ENCODE results near the gene APBB1IP. TPM values are rescaled to one million over a fixed set of nuclear protein-coding genes. Genes with fewer than 3 reads are reported as not detected.

Gene APBB1IP
- total RNA-seq, 4 donors from 2014 or later = 1.2 to 2.4 (median 1.9) TPM; not detected in 1

- Histone ChIP-seq H3K27me3 (no peaks in the 10 kb centered on the region), H3K4me3 (no peak overlapping the region), H3K9me3 (no peaks in the 10 kb centered on the region), H3K4me1 (no peaks in the 10 kb centered on the region), H3K36me3 (no peaks in the 10 kb centered on the region), H3K27ac (no peak overlapping the region)
- intact Hi-C loops (cut with DNase I; ENCODE audit: low total_unique reads) = no loop called here
- DNase-seq = no peak
- TF ChIP-seq POLR2A (IDR thresholded peaks at IDR 0.05) (no peak), CTCF (IDR thresholded peaks at IDR 0.05) (no peak)
Measured at GRCh38 chr10:26451903-26452302, 13.8 kb downstream of the APBB1IP start.

DNA sequence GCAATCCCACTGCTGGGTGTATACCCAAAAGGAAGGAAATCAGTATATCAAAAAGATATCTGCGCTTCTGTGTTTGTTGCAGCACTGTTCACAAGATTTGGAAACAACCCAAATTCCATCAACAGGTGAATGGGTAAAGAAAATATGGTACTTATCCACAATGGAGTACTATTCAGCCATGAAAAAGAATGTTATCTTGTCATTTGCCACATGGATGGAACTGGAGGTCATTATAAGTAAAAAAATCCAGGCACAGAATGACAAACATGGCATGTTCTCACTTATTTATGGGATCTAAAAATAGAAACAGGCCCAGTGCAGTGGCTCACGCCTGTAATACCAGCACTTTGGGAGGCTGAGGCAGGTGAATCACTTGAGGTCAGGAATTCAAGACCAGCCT is 15.7 kb downstream of the APBB1IP start:
- intact Hi-C loops (cut with DNase I; ENCODE audit: low total_unique reads) = no loop called here
- H3K9me3 ChIP-seq = no peaks in the 10 kb centered on the region
- H3K27me3 ChIP-seq = no peaks in the 10 kb centered on the region

GRCh38 chr10:26454891-26455290 is 16.8 kb downstream of the APBB1IP start:
- no peak overlapping the region for H3K27ac ChIP-seq
- H3K9me3 ChIP-seq = no peaks in the 10 kb centered on the region
- TF ChIP-seq CTCF (IDR thresholded peaks at IDR 0.05) (no peak), POLR2A (IDR thresholded peaks at IDR 0.05) (no peak)
- H3K4me3 ChIP-seq = no peak overlapping the region
- DNase-seq = no peak
- H3K27me3 ChIP-seq = no peaks in the 10 kb centered on the region
- intact Hi-C loops (cut with DNase I; ENCODE audit: low total_unique reads) = no loop called here
- no peaks in the 10 kb centered on the region for H3K4me1 ChIP-seq
- H3K36me3 ChIP-seq = no peaks in the 10 kb centered on the region

More for the DNA sequence above, 15.7 kb downstream of the APBB1IP start:
- no peaks in the 10 kb centered on the region for H3K36me3 ChIP-seq
- no peak for DNase-seq
- H3K4me1 ChIP-seq = no peaks in the 10 kb centered on the region
- H3K4me3 ChIP-seq = no peak overlapping the region
- no peak for TF ChIP-seq POLR2A (IDR thresholded peaks at IDR 0.05)
- TF ChIP-seq CTCF (IDR thresholded peaks at IDR 0.05) = no peak
- H3K27ac ChIP-seq = no peak overlapping the region

DNA sequence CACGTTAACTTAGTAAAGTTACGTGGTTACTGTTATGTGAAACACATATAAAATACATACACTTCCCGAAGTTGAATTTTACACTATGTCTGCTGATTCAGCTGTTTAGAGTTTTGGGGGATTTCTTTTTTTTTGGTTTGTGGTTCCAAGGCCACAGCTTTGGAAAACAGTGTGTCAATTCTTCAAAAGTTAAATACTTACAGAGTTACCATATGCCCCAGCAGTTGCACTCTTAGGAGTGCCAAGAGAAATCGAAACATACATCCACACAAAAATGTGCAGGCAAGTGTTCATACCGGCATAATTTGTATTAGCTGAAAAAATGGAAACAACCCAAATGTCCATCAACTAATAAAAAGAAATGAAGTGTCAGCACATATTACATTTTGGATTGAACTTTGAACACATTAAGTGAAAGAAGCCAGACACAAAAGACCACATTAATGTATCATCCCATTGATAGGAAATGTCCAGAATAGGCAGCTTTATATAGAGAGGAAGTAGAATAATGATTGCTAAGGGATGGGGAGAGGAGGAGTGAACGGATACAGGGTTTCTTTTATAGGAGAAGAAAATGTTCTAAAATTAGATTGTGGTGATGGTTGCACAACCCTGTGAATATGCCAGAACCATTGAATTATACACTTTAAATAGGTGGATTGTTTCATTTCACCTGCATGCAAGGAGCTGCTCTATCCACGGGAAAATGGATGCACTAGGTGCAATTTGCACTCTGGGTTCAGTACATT is 17.6 kb downstream of the APBB1IP start:
- intact Hi-C loops (cut with DNase I; ENCODE audit: low total_unique reads) = no loop called here
- H3K36me3 ChIP-seq = no peaks in the 10 kb centered on the region
- no peaks in the 10 kb centered on the region for H3K4me1 ChIP-seq
- no peak for DNase-seq
- H3K27ac ChIP-seq = no peak overlapping the region
- no peaks in the 10 kb centered on the region for H3K27me3 ChIP-seq
- H3K4me3 ChIP-seq = no peak overlapping the region
- no peak for TF ChIP-seq CTCF (IDR thresholded peaks at IDR 0.05)
- TF ChIP-seq POLR2A (IDR thresholded peaks at IDR 0.05) = no peak
- H3K9me3 ChIP-seq = no peaks in the 10 kb centered on the region

DNA sequence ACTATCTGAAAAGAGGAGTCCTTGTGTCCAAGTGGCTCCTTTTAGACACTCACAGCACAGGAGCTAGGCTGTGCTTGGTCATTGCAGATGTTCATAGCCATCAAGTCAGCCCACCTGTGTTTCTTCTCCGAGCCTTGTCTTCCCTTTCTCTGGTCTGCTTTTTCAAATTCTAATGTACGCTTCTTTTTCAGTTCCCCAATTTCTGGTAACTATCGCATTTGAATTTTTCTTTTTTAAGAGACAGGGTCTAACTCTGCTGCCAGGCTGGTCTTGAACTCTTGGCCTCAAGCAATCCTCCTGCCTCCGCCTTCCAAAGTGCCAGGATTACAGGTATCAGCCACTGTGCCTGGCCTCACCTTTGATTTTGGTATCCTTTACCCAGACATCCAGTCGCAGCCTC is 18.9 kb downstream of the APBB1IP start:
- Histone ChIP-seq H3K27me3 (no peaks in the 10 kb centered on the region), H3K4me1 (no peaks in the 10 kb centered on the region), H3K4me3 (no peak overlapping the region), H3K36me3 (no peaks in the 10 kb centered on the region), H3K9me3 (no peaks in the 10 kb centered on the region), H3K27ac (no peak overlapping the region)
- no peak for TF ChIP-seq POLR2A (IDR thresholded peaks at IDR 0.05)
- intact Hi-C loops (cut with DNase I; ENCODE audit: low total_unique reads) = no loop called here
- no peak for DNase-seq

Data from uterus (tissue), 4 donors.